Uterine smooth muscle cell (primary cell): ENCODE measurements around the gene GSK3A. TPM values are rescaled to one million over a fixed set of nuclear protein-coding genes. Genes with fewer than 3 reads are reported as not detected.

Experiments
- total RNA-seq: library from RNA; depleted of rRNA; stranded (reverse); fragments of >200 nt; gene quantifications from 2 replicates; pipeline ENCODE4 v1.2.3, GENCODE V29; 2014

GSK3A gene
- total RNA-seq = 14.2 and 15.8 TPM in 2 replicates

GRCh38 chr19:42242512-42243409 is at the start of gene GSK3A:
Gene GSK3A (minus strand): TSS chr19:42242602. CDS start chr19:42242465, 137 bp downstream.

GRCh38 chr19:42268704-42269477 is 26.5 kb upstream of the GSK3A start, which contains the start of gene CIC:
Gene CIC (plus strand): TSS chr19:42269252. CDS start chr19:42271784, 2,532 bp downstream.

GRCh38 chr19:42254850-42255765 is 12.7 kb upstream of the GSK3A start, which contains the start of gene ERF:
Gene ERF (minus strand): TSS chr19:42255128. CDS start chr19:42254999, 129 bp downstream.

GRCh38 chr19:42219812-42220750 is 22.3 kb downstream of the GSK3A start, which contains the start of gene ZNF526:
Gene ZNF526 (plus strand): TSS chr19:42220312. CDS start chr19:42224404, 4,092 bp downstream.

GRCh38 chr19:42217520-42218437 is 24.6 kb downstream of the GSK3A start, which contains the start of gene DEDD2:
Gene DEDD2 (minus strand): TSS chr19:42217677. CDS start chr19:42217007, 670 bp downstream.

Other genes with a start within 250 kb of the GSK3A start
- gene ATP1A3, start 248.4 kb downstream of the GSK3A start, total RNA-seq = 0.11 and 0.37 TPM in 2 replicates
- 0.44 and 0.87 TPM in 2 replicates for gene GRIK5, start 172.4 kb downstream of the GSK3A start, total RNA-seq
- gene ZNF574, start 166.4 kb downstream of the GSK3A start, total RNA-seq = 12.4 and 14.6 TPM in 2 replicates
- 0.77 and 1.00 TPM in 2 replicates for gene POU2F2, start 110.2 kb downstream of the GSK3A start, total RNA-seq
- gene DEDD2, start 24.9 kb downstream of the GSK3A start, total RNA-seq = 23.1 and 29.7 TPM in 2 replicates
- 13.8 and 16.9 TPM in 2 replicates for gene ZNF526, start 22.3 kb downstream of the GSK3A start, total RNA-seq
- 15.9 and 22.9 TPM in 2 replicates for gene ERF, start 12.5 kb upstream of the GSK3A start, total RNA-seq
- gene CIC, start 26.6 kb upstream of the GSK3A start, total RNA-seq = 31.5 and 32.0 TPM in 2 replicates
- gene PRR19, start 59.5 kb upstream of the GSK3A start, total RNA-seq = 0.37 and 0.55 TPM in 2 replicates
- gene PAFAH1B3, start 60.0 kb upstream of the GSK3A start, total RNA-seq = 38.1 and 58.9 TPM in 2 replicates
- 0.50 and 0.77 TPM in 2 replicates for gene TMEM145, start 70.7 kb upstream of the GSK3A start, total RNA-seq
- gene MEGF8, start 83.0 kb upstream of the GSK3A start, total RNA-seq = 14.4 and 36.0 TPM in 2 replicates
- gene CNFN, start 147.7 kb upstream of the GSK3A start, total RNA-seq = not detected in 2 replicates
- gene LIPE, start 184.8 kb upstream of the GSK3A start, total RNA-seq = 3.0 and 3.7 TPM in 2 replicates
- not detected in 2 replicates for gene CXCL17, start 200.3 kb upstream of the GSK3A start, total RNA-seq